Neural cell (in vitro differentiated cells): ENCODE data around the gene COLEC12. TPM values are rescaled to one million over a fixed set of nuclear protein-coding genes. Genes with fewer than 3 reads are reported as not detected.

ENCODE experiments used
- H2AFZ ChIP-seq: fragments of 200-600, 300-800 bp; sonication (generic), shearing (Covaris generic); 2 replicates; pipeline ENCODE4 v1.6.0; 2014; ENCODE audit warnings: low read depth, mild to moderate bottlenecking, antibody characterized with exemption, low read length, moderate library complexity
- H3F3A ChIP-seq: fragments of 200-600 bp; shearing (Covaris generic); 2 replicates; pipeline ENCODE4 v1.6.1; 2016; ENCODE audit warnings: mild to moderate bottlenecking, moderate library complexity, mixed read lengths, antibody characterized with exemption, low read length; ENCODE audit not compliant: insufficient read depth, poor library complexity, severe bottlenecking
- H3K27ac ChIP-seq: fragments of 200-600, 300-800 bp; sonication (generic), shearing (Covaris generic); 2 replicates; pipeline ENCODE4 v1.5.1; 2014; ENCODE audit warnings: mild to moderate bottlenecking, low read length, moderate library complexity
- H3K27me3 ChIP-seq: fragments of 300-800, 200-600 bp; sonication (generic), shearing (Covaris generic); 2 replicates; pipeline ENCODE4 v1.6.0; 2014; ENCODE audit warnings: mild to moderate bottlenecking, low read depth, low read length, moderate library complexity; ENCODE audit not compliant: insufficient read depth
- H3K36me3 ChIP-seq: fragments of 300-800, 200-600 bp; sonication (generic), shearing (Covaris generic); 2 replicates; pipeline ENCODE4 v1.5.1; 2014; ENCODE audit warnings: mild to moderate bottlenecking, antibody characterized with exemption, low read length, moderate library complexity; ENCODE audit not compliant: insufficient read depth
- H3K4me2 ChIP-seq: fragments of 300-800, 200-600 bp; sonication (generic), shearing (Covaris generic); 2 replicates; pipeline ENCODE4 v1.6.0; 2014; ENCODE audit warnings: mild to moderate bottlenecking, low read length
- H3K4me3 ChIP-seq: fragments of 300-800, 200-600 bp; sonication (generic), shearing (Covaris generic); 2 replicates; pipeline ENCODE4 v1.5.1; 2014; ENCODE audit warnings: mild to moderate bottlenecking, low read length, moderate library complexity
- H3K79me2 ChIP-seq: fragments of 200-600 bp; shearing (Covaris generic); replicated peaks from 2 replicates; pipeline ENCODE4 v1.6.0; 2014; ENCODE audit warnings: mild to moderate bottlenecking, low read length, moderate library complexity; ENCODE audit not compliant: insufficient read depth
- H3K9ac ChIP-seq: fragments of 300-800, 200-600 bp; sonication (generic), shearing (Covaris generic); 2 replicates; pipeline ENCODE4 v1.6.1; 2016; ENCODE audit warnings: mild to moderate bottlenecking, low read length, mixed read lengths
- H3K9me2 ChIP-seq: fragments of 200-600 bp; shearing (Covaris generic); 2 replicates; pipeline ENCODE4 v1.6.1; 2016; ENCODE audit warnings: mild to moderate bottlenecking, low read length, mixed read lengths; ENCODE audit not compliant: insufficient read depth
- H3K9me3 ChIP-seq: fragments of 200-600, 300-800 bp; sonication (generic), shearing (Covaris generic); 2 replicates; pipeline ENCODE4 v1.6.1; 2016; ENCODE audit warnings: mild to moderate bottlenecking, mixed run types, low read length, moderate library complexity, mixed read lengths
- H4K20me1 ChIP-seq: fragments of 200-600 bp; shearing (Covaris generic); 2 replicates; pipeline ENCODE4 v1.6.1; 2016; ENCODE audit warnings: mild to moderate bottlenecking, mixed run types; ENCODE audit not compliant: insufficient read depth
- EP300 ChIP-seq: fragments of 450-650 bp; conservative IDR thresholded peaks from 2 replicates; pipeline ENCODE4 v1.6.1; 2014; ENCODE audit warnings: antibody characterized with exemption, mild to moderate bottlenecking, moderate library complexity; ENCODE audit not compliant: poor library complexity, severe bottlenecking
- EZH2 ChIP-seq: fragments of 200-600, 300-800 bp; shearing (Covaris generic), sonication (generic); IDR thresholded peaks from 2 replicates; pipeline ENCODE4 v1.6.1; 2014; ENCODE audit warnings: antibody characterized with exemption, low read length, borderline replicate concordance, mild to moderate bottlenecking; ENCODE audit not compliant: insufficient read depth, poor library complexity, severe bottlenecking
- MXI1 ChIP-seq: fragments of 450-650 bp; conservative IDR thresholded peaks from 2 replicates; pipeline ENCODE4 v1.6.1; 2014; ENCODE audit warnings: antibody characterized with exemption, mild to moderate bottlenecking; ENCODE audit not compliant: poor library complexity, severe bottlenecking
- POLR2AphosphoS5 ChIP-seq: IDR thresholded peaks from 2 replicates; pipeline ENCODE4 v1.6.1; 2012
- RAD21 ChIP-seq: fragments of 450-650 bp; conservative IDR thresholded peaks from 2 replicates; pipeline ENCODE4 v1.6.1; 2014; ENCODE audit warnings: antibody characterized with exemption, mild to moderate bottlenecking, moderate library complexity
- SMC3 ChIP-seq: fragments of 450-650 bp; conservative IDR thresholded peaks from 2 replicates; pipeline ENCODE4 v1.6.1; 2014; ENCODE audit warnings: antibody characterized with exemption, mild to moderate bottlenecking, moderate library complexity; ENCODE audit not compliant: poor library complexity
- TAF1 ChIP-seq: IDR thresholded peaks from 2 replicates; pipeline ENCODE4 v1.6.1; 2012; ENCODE audit warnings: low read depth
- polyA plus RNA-seq: library from polyadenylated mRNA; depleted of rRNA; stranded (reverse); fragments of >200 nt; gene quantifications from 2 replicates; pipeline ENCODE4 v1.2.3, GENCODE V29; 2014
- TF ChIP-seq, protein P1 (sequence below): fragments of 450-650 bp; IDR thresholded peaks from 2 replicates; pipeline ENCODE4 v1.5.1; 2014; ENCODE audit warnings: antibody characterized with exemption, mild to moderate bottlenecking, moderate library complexity; ENCODE audit not compliant: poor library complexity, severe bottlenecking
- TF ChIP-seq, protein P2 (sequence below): IDR thresholded peaks from 2 replicates; pipeline ENCODE4 v1.6.1; 2012; ENCODE audit warnings: borderline replicate concordance

The COLEC12 gene
- polyA plus RNA-seq, 1 donor from 2014 or later, result 0.42 TPM

DNA sequence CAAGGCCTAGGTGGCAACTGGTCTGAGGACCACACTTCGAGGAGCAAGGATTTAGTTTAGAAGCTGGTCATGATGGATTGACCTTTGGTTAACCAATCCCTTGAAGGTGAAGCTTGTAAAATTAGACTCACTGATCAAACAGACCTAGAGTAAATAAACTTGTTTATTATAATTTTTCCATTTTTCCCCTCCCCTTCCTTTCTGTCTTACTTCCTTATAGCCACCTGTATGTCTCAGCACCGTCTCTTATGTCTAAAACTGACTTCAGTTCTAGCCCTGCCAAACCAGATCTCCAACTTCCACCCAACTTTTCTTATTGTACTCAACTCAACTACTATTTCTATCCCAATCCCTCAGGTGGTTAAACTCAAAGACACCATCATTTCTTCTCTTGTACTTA lies 139.8 kb downstream of the COLEC12 start:
- no peak for TF ChIP-seq TAF1
- no peak for TF ChIP-seq EZH2
- TF ChIP-seq POLR2AphosphoS5, result no peak
- TF ChIP-seq, protein P1, sequence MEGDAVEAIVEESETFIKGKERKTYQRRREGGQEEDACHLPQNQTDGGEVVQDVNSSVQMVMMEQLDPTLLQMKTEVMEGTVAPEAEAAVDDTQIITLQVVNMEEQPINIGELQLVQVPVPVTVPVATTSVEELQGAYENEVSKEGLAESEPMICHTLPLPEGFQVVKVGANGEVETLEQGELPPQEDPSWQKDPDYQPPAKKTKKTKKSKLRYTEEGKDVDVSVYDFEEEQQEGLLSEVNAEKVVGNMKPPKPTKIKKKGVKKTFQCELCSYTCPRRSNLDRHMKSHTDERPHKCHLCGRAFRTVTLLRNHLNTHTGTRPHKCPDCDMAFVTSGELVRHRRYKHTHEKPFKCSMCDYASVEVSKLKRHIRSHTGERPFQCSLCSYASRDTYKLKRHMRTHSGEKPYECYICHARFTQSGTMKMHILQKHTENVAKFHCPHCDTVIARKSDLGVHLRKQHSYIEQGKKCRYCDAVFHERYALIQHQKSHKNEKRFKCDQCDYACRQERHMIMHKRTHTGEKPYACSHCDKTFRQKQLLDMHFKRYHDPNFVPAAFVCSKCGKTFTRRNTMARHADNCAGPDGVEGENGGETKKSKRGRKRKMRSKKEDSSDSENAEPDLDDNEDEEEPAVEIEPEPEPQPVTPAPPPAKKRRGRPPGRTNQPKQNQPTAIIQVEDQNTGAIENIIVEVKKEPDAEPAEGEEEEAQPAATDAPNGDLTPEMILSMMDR, result no peak
- TF ChIP-seq SMC3, result no peak
- no peak for TF ChIP-seq MXI1
- TF ChIP-seq EP300, result no peak
- TF ChIP-seq, protein P2, sequence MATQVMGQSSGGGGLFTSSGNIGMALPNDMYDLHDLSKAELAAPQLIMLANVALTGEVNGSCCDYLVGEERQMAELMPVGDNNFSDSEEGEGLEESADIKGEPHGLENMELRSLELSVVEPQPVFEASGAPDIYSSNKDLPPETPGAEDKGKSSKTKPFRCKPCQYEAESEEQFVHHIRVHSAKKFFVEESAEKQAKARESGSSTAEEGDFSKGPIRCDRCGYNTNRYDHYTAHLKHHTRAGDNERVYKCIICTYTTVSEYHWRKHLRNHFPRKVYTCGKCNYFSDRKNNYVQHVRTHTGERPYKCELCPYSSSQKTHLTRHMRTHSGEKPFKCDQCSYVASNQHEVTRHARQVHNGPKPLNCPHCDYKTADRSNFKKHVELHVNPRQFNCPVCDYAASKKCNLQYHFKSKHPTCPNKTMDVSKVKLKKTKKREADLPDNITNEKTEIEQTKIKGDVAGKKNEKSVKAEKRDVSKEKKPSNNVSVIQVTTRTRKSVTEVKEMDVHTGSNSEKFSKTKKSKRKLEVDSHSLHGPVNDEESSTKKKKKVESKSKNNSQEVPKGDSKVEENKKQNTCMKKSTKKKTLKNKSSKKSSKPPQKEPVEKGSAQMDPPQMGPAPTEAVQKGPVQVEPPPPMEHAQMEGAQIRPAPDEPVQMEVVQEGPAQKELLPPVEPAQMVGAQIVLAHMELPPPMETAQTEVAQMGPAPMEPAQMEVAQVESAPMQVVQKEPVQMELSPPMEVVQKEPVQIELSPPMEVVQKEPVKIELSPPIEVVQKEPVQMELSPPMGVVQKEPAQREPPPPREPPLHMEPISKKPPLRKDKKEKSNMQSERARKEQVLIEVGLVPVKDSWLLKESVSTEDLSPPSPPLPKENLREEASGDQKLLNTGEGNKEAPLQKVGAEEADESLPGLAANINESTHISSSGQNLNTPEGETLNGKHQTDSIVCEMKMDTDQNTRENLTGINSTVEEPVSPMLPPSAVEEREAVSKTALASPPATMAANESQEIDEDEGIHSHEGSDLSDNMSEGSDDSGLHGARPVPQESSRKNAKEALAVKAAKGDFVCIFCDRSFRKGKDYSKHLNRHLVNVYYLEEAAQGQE, result no peak
- TF ChIP-seq RAD21, result no peak
- H3K79me2 ChIP-seq, result no peaks in the 10 kb centered on the region

DNA sequence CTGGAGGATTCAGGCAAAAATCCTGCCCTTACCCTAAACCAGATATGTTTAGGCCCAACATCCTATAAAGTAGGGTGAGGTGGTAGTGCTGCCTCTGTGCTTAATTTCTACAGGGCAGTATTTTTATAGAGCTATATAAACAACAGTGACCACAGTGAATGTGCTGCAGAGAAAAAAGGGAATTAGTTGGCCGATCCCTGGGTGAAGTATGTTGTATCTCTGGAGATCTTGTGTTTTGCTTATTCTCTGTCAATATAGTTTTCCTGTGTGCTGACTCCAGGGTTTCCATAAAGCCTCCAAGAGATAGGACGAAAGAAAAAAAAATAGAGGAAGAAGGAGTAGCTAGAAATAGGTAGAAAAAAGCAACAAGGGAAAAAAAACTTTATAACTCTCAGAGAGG lies 143.7 kb downstream of the COLEC12 start:
- Histone ChIP-seq H3K36me3 (no peaks in the 10 kb centered on the region), H3K9me2 (no peaks in the 10 kb centered on the region), H3K9ac (no peak overlapping the region), H3F3A (no peaks in the 10 kb centered on the region), H3K27ac (no peak overlapping the region), H3K9me3 (no peaks in the 10 kb centered on the region), H3K27me3 (no peaks in the 10 kb centered on the region), H3K4me3 (no peak overlapping the region), H2AFZ (no peak overlapping the region), H4K20me1 (no peaks in the 10 kb centered on the region), H3K4me2 (no peak overlapping the region), H3K79me2 (no peaks in the 10 kb centered on the region)
- TF ChIP-seq SMC3 (no peak), EP300 (no peak), TAF1 (no peak), POLR2AphosphoS5 (no peak), MXI1 (no peak), RAD21 (no peak), EZH2 (no peak)
- TF ChIP-seq, protein P2, result no peak
- TF ChIP-seq, protein P1, result no peak

More for the DNA sequence above, 139.8 kb downstream of the COLEC12 start:
- Histone ChIP-seq H3K9me2 (no peaks in the 10 kb centered on the region), H2AFZ (no peak overlapping the region), H3K9me3 (no peaks in the 10 kb centered on the region), H3K36me3 (no peaks in the 10 kb centered on the region), H3F3A (no peaks in the 10 kb centered on the region), H3K4me3 (no peak overlapping the region), H3K27me3 (no peaks in the 10 kb centered on the region), H3K27ac (no peak overlapping the region), H3K9ac (no peak overlapping the region), H4K20me1 (no peaks in the 10 kb centered on the region), H3K4me2 (no peak overlapping the region)
